ENCODE results near the gene ACTL9.

The ACTL9 gene

GRCh38 chr19:8654591-8655339 is 43.8 kb downstream of the ACTL9 start:
- Histone ChIP-seq H3K9me3 (ENCODE audit: control insufficient read depth, insufficient read depth, low read length) (no peaks in the 10 kb centered on the region), H3K4me1 (ENCODE audit: control insufficient read depth, low read length) (0 out of 2 replicates have a peak, but pooled peaks cover 3% of the 10 kb centered on the region), H3K27me3 (ENCODE audit: control insufficient read depth, low read length) (no peaks in the 10 kb centered on the region), H3K4me3 (ENCODE audit: low read length) (no peak overlapping the region), H3F3A (ENCODE audit: control insufficient read depth, insufficient read depth) (no peaks in the 10 kb centered on the region), H3K79me2 (ENCODE audit: control insufficient read depth, low read length) (no peaks in the 10 kb centered on the region), H4K20me1 (ENCODE audit: control insufficient read depth, insufficient read depth, low read depth, low read length) (no peaks in the 10 kb centered on the region), H3K27ac (ENCODE audit: low read depth, low read length) (no peak overlapping the region), H3K4me2 (ENCODE audit: low read length) (peak overlapping the region; percentile 42), H3K36me3 (ENCODE audit: control insufficient read depth, low read length) (no peaks in the 10 kb centered on the region), H3K9me2 (replicated peaks; ENCODE audit: control insufficient read depth, low read length) (no peaks in the 10 kb centered on the region)
- TF ChIP-seq EZH2phosphoT487 (IDR thresholded peaks at IDR 0.05; ENCODE audit: borderline replicate concordance, low read length), result no peak
- TF ChIP-seq, protein P1, sequence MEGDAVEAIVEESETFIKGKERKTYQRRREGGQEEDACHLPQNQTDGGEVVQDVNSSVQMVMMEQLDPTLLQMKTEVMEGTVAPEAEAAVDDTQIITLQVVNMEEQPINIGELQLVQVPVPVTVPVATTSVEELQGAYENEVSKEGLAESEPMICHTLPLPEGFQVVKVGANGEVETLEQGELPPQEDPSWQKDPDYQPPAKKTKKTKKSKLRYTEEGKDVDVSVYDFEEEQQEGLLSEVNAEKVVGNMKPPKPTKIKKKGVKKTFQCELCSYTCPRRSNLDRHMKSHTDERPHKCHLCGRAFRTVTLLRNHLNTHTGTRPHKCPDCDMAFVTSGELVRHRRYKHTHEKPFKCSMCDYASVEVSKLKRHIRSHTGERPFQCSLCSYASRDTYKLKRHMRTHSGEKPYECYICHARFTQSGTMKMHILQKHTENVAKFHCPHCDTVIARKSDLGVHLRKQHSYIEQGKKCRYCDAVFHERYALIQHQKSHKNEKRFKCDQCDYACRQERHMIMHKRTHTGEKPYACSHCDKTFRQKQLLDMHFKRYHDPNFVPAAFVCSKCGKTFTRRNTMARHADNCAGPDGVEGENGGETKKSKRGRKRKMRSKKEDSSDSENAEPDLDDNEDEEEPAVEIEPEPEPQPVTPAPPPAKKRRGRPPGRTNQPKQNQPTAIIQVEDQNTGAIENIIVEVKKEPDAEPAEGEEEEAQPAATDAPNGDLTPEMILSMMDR (IDR thresholded peaks at IDR 0.05; ENCODE audit: low read depth, low read length, poor library complexity, severe bottlenecking), result peak; percentile 73

- H3K27ac ChIP-seq (ENCODE audit: low read depth, low read length), result no peak overlapping the region
- H3K4me3 ChIP-seq (ENCODE audit: low read length), result no peak overlapping the region
- no peak for TF ChIP-seq EZH2phosphoT487 (IDR thresholded peaks at IDR 0.05; ENCODE audit: borderline replicate concordance, low read length)
Observed at GRCh38 chr19:8648240-8648639, 50.4 kb downstream of the ACTL9 start.

More at GRCh38 chr19:8648240-8648639, 50.4 kb downstream of the ACTL9 start:
- Histone ChIP-seq H3K36me3 (ENCODE audit: control insufficient read depth, low read length) (no peaks in the 10 kb centered on the region), H3K4me1 (ENCODE audit: control insufficient read depth, low read length) (no peaks in the 10 kb centered on the region), H3K27me3 (ENCODE audit: control insufficient read depth, low read length) (no peaks in the 10 kb centered on the region), H3F3A (ENCODE audit: control insufficient read depth, insufficient read depth) (no peaks in the 10 kb centered on the region), H3K79me2 (ENCODE audit: control insufficient read depth, low read length) (no peaks in the 10 kb centered on the region), H3K9me3 (ENCODE audit: control insufficient read depth, insufficient read depth, low read length) (no peaks in the 10 kb centered on the region), H3K9me2 (replicated peaks; ENCODE audit: control insufficient read depth, low read length) (no peaks in the 10 kb centered on the region), H4K20me1 (ENCODE audit: control insufficient read depth, insufficient read depth, low read depth, low read length) (no peaks in the 10 kb centered on the region), H3K4me2 (ENCODE audit: low read length) (no peak overlapping the region)
